ENCODE results near the gene E4F1.

Gene E4F1

GRCh38 chr16:2207872-2208271, 15.5 kb upstream of the E4F1 start:
- no peak for DNase-seq

DNA sequence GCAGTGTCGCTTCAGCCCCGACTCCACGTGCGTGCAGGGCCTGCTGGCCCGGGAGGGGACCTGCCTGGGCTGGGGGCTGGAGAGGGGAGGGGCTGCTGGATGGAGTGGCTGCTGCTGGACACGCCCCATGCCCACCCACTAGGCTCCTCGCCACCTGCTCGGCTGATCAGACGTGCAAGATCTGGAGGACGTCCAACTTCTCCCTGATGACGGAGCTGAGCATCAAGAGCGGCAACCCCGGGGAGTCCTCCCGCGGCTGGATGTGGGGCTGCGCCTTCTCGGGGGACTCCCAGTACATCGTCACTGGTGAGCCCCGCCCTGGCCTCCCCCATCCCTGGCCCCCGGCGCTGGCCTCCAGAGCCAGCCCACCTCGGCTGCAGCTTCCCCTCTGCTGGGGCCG, 15.1 kb upstream of the E4F1 start:
- no peak for DNase-seq

GRCh38 chr16:2208772-2209171, 14.6 kb upstream of the E4F1 start:
- no peak for DNase-seq

DNA sequence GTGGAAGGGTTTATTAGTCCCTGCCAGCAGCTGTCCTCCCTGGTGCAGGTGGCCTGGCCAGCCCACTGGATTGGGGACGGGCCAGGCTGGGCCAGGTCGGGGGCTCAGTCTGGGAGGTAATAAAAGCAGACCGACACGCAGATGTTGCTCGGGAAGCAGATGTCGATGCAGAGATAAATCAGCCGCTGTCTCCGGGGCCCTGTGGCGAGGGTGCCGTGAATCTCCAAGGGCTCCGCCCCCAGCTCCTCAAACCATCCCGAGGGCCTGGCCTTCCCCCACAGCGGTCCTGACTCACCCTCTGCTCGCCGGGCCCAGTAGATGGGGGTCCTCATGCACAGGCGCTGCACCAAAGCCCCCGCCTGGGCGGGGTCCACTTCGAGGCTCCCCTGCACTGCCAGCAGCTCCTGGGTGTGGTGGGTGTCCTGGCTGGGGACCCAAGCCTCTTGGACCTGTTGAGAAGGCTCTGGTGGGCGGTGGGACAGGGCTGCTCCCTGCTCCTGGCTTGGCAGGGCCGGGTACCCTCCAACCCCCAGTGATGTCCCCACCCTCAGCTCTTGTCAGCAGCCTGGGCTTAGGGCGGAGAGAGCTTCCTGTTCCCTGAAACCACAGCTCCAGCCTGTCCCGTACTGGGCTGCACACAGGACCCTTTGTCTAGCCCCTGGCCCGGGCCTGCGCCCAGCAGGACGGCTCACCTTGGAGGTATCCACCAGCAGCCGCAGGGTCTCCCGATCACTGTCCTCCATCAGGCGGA, 14.0 kb upstream of the E4F1 start:
- no peak for DNase-seq

DNA sequence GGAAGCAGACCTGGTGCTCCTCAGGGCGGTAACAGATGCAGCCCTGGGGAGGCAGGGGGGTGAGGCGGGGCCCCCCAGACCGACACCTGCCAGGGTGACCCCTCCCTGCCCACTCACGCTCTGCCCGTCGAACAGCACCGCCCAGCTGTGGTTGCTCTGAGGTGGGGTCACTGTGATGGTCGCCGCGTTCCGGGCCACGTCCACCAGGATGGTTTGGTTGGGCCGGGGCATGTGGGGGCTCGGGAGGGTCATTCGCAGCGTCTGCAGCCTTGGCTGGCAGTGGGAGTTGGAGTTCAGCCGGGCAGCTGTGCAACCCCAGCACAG, 13.4 kb upstream of the E4F1 start:
- no peak for DNase-seq

GRCh38 chr16:2210386-2211365, 12.7 kb upstream of the E4F1 start, which contains the start of gene BRICD5:
Gene BRICD5 (minus strand): TSS chr16:2210863. CDS start chr16:2210833, 30 bp downstream.
- no peak for DNase-seq

GRCh38 chr16:2211923-2212347, 11.5 kb upstream of the E4F1 start:
- no peak for DNase-seq

DNA sequence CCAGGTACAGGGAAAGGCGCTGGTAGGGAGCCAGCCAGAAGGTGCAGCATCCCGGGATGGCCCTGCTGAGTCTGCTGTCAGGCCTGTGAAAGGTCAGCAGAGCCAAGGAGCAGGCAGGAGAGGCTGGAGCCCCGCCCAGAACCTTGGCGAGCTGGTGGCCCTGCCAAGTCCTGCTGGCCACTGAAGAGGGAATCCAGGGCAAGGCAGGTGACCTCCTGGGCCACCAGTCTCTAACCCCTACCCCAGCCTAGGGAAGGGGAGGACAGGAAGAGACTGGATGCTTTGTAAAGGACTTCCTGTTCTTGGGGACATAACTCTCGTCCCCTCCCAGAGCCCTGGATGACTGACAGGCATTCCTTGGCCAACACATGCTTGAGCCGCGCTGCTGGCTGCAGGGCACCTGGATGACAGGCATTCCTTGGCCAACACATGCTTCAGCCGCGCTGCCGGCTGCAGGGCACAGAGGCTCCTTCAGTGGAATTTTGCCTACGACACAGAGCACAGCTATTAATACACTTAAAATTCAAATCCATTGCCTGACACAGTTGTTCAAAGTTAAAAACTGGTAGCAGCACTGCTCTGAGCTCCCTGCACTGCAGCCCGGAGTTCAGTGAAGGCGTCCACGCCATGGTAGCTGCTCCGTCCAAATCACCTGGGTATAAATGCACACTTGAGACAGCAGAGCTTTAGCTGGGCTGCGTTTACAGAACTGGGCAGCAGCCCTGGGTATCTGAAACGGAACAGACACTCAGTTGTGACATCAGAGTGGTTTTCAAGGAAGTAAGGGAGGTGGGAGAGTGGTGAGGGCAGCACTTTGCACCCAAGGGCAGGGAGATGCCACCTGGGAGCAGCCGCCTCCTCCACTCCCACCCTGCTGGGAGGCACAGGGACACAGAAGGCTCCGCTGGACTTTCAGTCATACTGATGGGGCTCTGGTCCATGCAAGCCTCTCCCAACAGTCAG, 10.7 kb upstream of the E4F1 start:
- no peak for DNase-seq

- DNase-seq: no peak
These were observed 9.3 kb upstream of the E4F1 start for GRCh38 chr16:2213817-2214718.

- DNase-seq: no peak
These were observed 8.7 kb upstream of the E4F1 start, which contains the start of gene PGP for GRCh38 chr16:2214719-2214968. Gene PGP (minus strand): TSS chr16:2214840. CDS start chr16:2214777, 63 bp downstream.

- DNase-seq: no peak
These were observed 7.1 kb upstream of the E4F1 start for GRCh38 chr16:2216330-2216729.

- DNase-seq: no peak
These were observed 623 bp downstream of the E4F1 start for GRCh38 chr16:2223942-2224486.

DNA sequence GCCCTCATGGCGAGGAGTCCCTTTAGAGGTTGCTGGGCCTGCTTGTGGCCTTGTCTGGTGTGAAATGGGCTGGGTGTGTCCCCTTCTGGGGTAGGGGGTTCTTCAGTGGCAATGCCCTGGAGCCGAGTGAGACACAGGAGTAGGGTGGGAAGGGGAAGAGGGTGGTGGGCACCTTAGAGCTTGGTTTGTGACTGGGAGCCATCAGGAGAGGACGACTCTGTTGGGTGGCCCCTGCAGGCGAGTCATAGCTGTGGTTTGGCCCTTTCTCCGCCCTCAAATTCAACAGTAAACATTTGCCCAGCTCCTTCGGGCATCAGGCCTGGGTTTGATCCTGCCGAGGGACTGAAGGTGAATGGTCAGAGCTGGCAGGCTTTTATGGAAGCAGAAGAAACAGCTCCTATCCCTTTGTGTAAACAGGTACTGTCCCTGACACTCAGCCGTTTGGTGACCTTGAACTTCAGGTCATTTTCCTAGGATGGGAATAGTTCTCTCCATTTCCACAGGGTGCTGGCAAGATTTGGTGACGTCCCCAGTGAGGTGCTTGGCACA, 2.9 kb downstream of the E4F1 start:
- no peak for DNase-seq

DNA sequence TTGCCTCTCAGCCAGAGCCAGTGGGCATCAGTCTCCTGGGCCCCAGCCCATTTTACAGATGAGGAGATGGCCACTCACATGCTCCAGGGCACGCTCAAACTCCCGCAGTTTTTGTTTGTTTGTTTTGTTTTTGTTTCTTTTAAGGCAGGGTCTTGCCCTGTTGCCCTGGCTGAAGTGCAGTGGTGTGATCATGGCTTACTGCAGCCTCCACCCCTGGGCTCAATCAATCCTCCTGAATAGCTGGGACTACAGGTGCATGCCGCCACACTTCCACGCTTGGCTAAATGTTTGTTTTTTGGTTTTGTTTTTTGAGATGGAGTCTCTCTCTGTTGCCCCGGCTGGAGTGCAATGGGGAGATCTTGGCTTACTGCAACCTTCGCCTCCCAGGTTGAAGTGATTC, 3.5 kb downstream of the E4F1 start:
- DNase-seq: no peak

DNA sequence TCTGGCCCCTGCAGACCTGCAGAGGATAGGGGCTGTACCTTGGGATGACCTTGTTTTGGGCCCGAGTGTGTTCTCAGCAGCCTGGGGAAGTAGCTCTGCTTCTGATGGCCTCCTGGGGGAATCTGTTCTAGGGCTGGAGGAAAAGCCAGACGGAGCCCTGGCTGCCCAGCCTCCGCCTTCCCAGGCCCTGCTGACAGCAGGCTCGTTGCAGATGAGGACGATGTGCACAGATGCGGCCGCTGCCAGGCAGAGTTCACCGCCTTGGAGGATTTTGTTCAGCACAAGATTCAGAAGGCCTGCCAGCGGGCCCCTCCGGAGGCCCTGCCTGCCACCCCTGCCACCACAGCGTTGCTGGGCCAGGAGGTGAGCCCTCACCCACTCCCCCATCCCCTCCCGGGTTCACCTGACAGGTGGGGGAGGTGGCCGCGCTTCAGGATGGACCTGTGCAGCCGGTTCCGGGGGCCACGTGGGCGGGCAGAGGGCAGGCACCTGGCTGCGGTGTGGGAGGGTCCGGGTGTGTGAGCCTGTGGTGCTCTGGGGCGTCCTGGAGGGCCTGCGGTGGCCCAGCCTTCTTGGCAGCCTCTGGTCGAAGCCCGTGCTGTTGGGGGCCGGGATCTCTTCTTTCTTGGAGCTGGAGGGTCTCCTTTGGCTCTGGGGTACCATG, 4.9 kb downstream of the E4F1 start:
- DNase-seq: no peak

- no peak for DNase-seq
These were observed 5.7 kb downstream of the E4F1 start for GRCh38 chr16:2229091-2229490.

DNA sequence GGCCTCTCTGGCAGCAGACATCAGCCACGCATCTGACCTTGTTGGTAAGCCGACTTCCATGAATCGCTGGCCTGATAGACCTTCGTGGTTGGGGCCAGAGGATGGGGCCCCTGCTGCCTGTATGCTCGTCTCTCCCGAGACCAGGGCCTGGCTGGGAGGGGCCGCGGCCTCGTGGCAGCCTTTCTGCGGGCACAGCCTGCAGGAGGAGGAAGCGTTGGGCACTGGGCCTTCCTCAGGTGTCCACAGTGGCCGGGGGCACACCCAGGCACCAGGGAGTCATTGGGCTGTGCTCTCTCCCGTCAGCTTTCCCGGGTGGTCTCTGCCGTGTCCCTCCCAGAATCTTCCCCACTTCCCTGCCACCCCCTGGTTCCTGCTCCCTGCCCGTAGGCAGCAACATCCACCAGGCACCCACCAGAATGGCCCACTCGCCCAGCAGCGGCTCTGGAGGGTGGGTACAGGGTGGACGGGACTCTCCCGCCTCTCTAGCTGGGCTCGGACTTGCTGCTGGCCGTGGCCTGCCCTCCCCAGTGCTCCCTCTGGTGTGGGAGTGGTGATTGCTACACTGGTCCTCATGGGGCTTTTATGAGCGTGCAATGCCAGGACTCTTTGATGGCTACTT, 6.3 kb downstream of the E4F1 start:
- DNase-seq: no peak

- DNase-seq: no peak
These were observed 7.0 kb downstream of the E4F1 start for GRCh38 chr16:2230376-2230775.

- DNase-seq: no peak
These were observed 7.9 kb downstream of the E4F1 start for GRCh38 chr16:2231016-2231931.
